ENCODE data around the gene AATF.

AATF gene

DNA sequence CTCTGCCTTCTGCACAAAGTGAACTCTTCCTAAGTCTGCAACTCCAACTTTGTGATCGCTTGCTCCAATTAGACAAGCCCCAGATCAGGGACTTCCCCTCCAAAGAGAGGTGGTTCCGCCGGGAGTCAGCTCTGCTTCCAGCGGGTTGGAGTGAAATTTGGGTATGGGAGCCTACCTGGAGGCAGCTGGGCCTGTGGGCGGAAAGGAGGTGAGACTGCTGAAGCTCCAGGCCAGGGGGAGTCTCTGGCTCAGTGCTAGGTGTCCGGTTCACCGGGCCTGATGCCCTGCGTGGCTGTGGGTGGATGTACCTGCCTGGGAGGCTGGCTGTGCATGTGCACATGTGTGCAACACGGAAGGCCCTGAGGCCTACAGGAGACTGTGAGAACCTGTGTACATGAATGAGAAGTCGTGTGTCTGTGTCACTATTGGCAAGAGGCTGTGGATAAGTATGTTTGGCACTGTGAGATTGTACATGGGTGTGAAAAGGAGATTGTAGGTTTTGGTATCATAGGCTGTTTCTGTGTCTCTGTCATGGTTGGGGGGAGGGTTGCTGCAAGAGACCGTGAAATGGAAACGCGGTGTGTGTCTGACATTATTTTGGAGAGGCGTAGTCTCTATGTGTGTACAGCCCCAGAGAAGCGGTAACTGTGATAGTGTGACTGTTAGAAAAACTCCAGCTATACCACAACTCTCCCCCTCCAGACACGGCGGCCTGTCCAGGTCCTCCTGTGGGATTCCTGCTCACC lies 7.3 kb upstream of the AATF start:
- DNase-seq (ENCODE audit: low spot score) = no peak

- DNase-seq (ENCODE audit: low spot score) = no peak
Measured at GRCh38 chr17:36942019-36942599, 6.6 kb upstream of the AATF start.

DNA sequence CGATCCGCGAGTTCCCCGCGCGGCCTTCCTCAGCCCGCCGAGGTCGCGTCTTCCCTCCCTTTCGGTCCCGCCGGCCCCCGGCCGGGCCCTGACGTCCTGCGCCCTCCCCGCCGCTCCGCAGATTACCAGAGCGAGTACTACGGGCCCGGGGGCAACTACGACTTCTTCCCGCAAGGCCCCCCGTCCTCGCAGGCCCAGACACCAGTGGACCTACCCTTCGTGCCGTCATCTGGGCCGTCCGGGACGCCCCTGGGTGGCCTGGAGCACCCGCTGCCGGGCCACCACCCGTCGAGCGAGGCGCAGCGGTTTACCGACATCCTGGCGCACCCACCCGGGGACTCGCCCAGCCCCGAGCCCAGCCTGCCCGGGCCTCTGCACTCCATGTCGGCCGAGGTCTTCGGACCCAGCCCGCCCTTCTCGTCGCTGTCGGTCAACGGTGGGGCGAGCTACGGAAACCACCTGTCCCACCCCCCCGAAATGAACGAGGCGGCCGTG lies 6.1 kb upstream of the AATF start:
- no peak for DNase-seq (ENCODE audit: low spot score)

GRCh38 chr17:36943250-36944191 lies 5.2 kb upstream of the AATF start:
- no peak for DNase-seq (ENCODE audit: low spot score)

GRCh38 chr17:36944553-36944952 lies 4.2 kb upstream of the AATF start:
- DNase-seq (ENCODE audit: low spot score) = no peak

DNA sequence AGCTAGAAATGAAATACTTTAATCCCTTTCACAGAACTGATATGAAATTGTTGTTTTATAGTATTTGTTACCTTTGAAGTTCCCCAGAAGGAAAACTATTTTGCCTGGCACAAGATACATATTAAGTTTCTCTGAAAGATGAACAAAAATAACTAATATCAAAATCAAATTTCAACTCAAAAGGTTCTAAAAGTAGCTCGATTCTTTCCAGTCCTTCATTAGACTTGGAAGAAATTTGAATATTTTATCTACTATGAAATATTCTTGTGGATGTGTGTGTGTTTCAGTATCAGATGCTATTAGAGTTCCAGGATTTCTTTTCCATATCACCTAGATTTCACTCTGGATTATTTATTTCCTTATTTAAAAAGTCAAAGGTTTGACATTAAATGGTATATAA lies 3.6 kb upstream of the AATF start:
- no peak for DNase-seq (ENCODE audit: low spot score)

- DNase-seq (ENCODE audit: low spot score) = no peak
Measured at GRCh38 chr17:36945959-36946725, 2.6 kb upstream of the AATF start.

DNA sequence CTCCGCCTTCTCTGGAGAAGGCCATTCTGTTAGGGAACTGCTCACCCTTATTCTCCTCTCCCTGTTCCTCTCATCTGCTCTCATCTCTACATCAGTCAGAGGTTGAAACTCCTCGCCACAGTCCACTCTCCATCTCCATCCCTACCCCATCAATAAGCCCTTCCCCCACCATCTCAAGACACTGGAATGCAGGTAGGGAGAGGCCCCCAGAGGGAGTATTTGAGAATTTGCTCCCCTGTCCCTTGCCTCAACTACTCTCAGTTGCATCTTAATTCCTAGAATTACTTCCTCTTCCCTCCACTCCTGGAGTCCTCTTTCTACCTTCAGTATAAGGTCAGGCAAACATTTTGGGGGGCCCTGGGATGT lies 2.0 kb upstream of the AATF start:
- no peak for DNase-seq (ENCODE audit: low spot score)

- peak; percentile 16 for DNase-seq (ENCODE audit: low spot score)
Measured at GRCh38 chr17:36947922-36948716, 635 bp upstream of the AATF start.

DNA sequence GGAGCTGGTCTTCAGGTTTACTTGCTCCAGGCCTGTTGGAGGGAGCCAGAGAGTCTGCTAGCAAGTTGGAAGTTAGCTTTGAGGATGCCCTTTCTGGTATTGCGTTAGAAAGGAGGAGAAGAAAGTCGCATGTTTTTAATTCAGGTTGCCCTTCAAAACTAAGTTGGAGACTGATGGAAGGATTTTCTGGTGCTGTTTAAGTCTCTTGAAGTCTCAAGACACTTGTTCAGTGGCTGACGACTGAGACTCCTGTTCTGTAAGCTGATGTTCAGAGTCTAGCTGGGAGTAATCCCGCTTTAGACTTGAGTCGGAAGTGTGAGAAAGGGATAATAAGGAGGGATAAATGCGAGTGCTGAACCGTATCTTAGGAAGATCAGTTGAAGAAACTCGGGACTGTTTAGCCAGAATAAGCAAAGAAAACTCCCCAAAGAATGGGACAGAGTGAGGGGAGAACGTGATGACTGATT lies 740 bp downstream of the AATF start:
- peak; percentile 32 for DNase-seq (ENCODE audit: low spot score)

DNA sequence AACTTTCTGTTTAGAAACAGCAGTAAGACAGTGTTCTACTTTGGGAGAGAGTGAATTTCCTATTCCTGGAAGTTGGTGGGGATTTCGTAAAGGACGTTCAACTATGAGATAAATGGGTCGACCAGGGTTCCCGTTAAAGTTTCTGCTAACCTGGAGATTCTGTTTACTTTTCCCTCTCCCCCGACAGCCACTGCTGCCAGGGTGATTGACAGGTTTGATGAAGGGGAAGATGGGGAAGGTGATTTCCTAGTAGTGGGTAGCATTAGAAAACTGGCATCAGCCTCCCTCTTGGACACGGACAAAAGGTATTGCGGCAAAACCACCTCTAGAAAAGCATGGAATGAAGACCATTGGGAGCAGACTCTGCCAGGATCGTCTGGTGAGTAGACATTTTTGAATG lies 1.3 kb downstream of the AATF start:
- DNase-seq (ENCODE audit: low spot score) = no peak

DNA sequence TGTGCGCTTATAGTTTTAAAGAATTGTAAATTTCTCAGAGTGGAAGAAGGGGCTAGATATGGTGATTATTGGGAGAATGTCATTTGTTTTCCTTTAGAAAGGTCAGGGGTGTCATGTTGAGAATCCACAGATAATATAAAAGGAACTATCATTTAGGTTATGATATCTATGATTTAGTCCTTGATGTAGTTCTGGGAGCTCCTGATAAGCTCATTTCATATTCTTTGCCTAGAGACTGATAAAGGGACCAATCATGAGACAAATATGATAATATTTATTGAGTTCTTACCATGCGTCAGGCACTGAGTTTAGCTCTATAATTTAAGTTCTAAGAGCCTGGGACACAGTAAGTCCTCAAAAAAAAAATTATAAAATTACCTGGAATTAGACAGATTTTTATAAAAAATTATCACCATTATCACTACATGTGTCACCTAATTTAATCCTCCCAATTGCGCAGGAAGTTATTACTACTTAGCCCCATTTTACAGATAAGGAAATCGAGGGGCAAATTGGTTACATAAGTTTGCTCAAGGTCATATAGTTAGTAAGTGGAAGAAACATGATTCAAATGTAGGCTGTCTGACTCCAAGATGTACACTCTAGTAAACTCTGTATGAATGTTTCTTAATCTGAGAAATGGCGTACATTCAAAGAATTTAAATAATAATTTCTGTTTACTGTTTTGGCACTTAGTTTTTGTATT lies 2.5 kb downstream of the AATF start:
- DNase-seq (ENCODE audit: low spot score) = no peak

- DNase-seq (ENCODE audit: low spot score) = no peak
Measured at GRCh38 chr17:36971508-36971907, 22.8 kb downstream of the AATF start.

- DNase-seq (ENCODE audit: low spot score) = no peak
Measured at GRCh38 chr17:36972186-36972700, 23.5 kb downstream of the AATF start.

GRCh38 chr17:36972905-36973304 lies 24.2 kb downstream of the AATF start:
- DNase-seq (ENCODE audit: low spot score) = no peak

DNA sequence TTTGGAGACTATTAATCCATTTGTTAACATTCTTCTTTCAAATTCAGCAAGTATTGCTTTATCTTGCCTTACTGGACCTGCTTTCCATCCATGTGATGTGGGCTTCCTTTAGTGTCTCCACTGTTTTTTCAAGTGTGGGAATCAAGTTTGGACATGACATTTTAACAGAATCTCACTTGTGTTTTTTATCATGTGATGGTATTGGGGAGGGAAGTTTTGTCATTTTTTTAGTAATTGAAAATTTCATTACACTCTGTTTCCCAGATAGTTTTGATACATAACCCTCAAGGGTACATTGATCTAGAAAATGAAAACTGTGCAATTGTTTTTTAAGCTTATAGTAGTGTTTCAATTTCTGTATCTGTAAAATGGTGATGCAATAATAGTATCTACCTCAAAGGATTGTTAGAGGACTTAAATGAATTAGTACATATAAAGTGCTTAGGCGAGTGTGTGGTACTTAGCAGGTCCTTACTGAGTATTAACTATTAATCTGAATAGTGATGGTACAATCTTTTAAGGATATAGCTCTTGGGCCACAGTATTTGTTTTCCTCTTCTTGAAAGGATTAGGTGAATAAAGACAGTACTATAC lies 27.3 kb downstream of the AATF start:
- DNase-seq (ENCODE audit: low spot score) = no peak

DNA sequence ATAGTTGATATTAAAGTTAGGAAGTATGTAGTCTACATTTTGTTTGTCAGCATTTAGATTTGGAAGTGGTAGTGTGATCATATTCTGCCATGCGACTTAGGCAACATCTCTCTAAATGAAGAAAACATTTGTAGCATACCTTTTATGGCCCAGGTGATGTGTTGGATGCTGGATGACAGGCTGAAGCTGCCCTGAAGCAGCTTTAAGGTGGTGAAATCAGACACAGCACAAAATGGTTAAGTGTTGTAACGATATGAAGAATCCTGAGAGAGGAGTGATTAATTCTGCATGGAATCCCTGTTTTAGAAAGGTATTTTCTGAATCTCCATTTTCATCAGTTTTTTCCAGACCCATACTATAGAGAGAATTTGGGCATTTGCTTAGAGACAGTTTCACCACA lies 28.3 kb downstream of the AATF start:
- DNase-seq (ENCODE audit: low spot score) = no peak

- no peak for DNase-seq (ENCODE audit: low spot score)
Measured at GRCh38 chr17:36977568-36977967, 28.8 kb downstream of the AATF start.

- DNase-seq (ENCODE audit: low spot score) = no peak
Measured at GRCh38 chr17:36978810-36979564, 30.2 kb downstream of the AATF start.
